ENCODE data around the gene TFIP11.

DNA sequence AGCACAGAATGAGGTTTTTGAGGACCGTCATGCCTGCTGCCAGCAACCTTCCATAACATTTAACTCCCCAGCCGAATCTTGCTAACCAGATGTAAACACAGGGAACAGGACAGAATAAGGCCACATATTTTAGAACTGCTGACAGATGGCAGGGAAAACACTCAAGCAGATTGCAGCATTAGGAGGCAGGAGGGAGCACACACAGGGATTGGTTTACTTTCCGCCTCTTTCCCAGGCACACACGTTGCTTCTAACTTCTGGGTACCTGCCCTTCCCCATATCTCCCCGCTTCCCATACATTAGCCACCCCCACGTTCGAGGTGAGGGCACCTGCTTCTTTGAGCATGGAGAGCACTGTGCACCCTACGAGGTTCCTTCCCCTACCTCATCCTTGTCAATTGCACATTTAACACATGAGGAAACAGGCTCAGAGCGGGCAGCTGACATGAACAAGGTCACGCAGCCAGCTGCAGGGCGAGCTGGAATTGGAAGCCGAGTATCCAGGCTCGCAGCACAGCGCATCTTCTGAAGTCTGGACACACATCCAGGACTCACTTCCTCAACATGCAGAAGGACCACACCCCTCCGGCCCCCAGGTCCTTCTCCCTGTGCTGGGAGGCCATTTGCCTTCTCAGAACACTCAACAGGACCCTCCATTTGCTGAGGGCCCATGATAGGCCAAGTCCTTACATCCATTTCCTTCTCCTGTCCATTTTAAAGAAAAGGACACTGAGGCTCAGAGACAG is 64.5 kb downstream of the TFIP11 start:
- TF ChIP-seq RBM34 (IDR thresholded peaks at IDR 0.05; ENCODE audit: borderline replicate concordance, insufficient read depth, low read length) (no peak), MAFK (IDR thresholded peaks at IDR 0.05; ENCODE audit: low read length) (no peak), RCOR1 (IDR thresholded peaks at IDR 0.05; ENCODE audit: borderline replicate concordance in 1 of 2, low read depth in 2 of 2, low read length in 2 of 2) (no peak), ADNP (tag; IDR thresholded peaks at IDR 0.05) (no peak), POLR2AphosphoS2 (IDR thresholded peaks at IDR 0.05; ENCODE audit: low read length) (no peak), TEAD4 (IDR thresholded peaks at IDR 0.05; ENCODE audit: low read length) (no peak), TEAD4 (CRISPR knock-in tag; IDR thresholded peaks at IDR 0.05; ENCODE audit: borderline replicate concordance) (no peak), ATF7 (IDR thresholded peaks at IDR 0.05) (no peak), CTCF (IDR thresholded peaks at IDR 0.05 in 2 of 3, conservative IDR thresholded peaks at IDR 0.05 in 1 of 3; ENCODE audit: insufficient read depth in 2 of 3, low read depth in 1 of 3, low read length in 3 of 3) (no peak)
- TF ChIP-seq, protein P1, sequence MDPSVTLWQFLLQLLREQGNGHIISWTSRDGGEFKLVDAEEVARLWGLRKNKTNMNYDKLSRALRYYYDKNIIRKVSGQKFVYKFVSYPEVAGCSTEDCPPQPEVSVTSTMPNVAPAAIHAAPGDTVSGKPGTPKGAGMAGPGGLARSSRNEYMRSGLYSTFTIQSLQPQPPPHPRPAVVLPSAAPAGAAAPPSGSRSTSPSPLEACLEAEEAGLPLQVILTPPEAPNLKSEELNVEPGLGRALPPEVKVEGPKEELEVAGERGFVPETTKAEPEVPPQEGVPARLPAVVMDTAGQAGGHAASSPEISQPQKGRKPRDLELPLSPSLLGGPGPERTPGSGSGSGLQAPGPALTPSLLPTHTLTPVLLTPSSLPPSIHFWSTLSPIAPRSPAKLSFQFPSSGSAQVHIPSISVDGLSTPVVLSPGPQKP (CRISPR knock-in tag; IDR thresholded peaks at IDR 0.05) = no peak
